ENCODE measurements around the gene UNC93B1.

The UNC93B1 gene

DNA sequence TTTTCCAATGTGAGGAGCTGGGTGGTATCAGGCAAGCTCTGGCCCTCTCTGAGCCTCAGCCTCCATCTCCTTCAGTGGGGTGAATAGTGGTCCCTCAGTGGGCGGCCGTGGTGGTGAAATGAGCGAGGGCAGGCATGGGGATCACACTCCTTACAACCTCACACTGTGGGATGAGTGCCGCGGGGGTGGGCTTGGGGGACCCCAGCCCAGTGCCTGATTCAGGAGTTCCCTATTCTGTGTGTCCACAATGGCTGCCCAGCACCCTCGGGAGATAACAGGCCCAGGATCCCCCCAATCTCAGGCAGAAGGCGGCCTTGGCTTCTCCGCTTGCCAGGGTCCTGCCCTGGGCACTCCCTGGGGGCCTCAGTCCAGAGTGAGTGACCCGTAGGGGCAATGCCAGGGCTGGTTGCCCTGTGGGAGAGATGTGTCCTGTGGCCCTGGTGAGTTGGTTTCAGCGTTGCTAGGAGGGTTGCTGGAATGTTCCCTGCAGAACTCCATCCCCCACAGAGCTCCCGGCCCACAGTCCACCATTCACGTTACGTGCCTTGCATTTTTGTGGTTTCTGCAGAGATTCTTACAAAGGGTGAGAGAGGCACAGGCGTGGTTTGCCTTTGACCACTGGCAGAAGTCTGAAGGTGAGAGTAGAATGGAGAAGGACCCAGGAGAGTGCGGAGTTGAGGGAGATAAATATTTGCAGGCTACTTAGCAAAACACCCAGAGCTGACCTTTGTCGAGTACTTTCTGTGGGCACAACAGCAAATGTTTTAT is 9.1 kb upstream of the UNC93B1 start:
- H3K36me3 ChIP-seq (ENCODE audit: insufficient read depth, low read length) = no peaks in the 10 kb centered on the region
- no peaks in the 10 kb centered on the region for H3K27me3 ChIP-seq (ENCODE audit: insufficient read depth, low read length)
- no peak overlapping the region for H2AFZ ChIP-seq (ENCODE audit: low read depth, low read length)
- peaks cover 73% of the 10 kb centered on the region for H3K4me1 ChIP-seq (ENCODE audit: insufficient read depth, low read length)
- H3K4me3 ChIP-seq (ENCODE audit: low read length) = no peak overlapping the region
- no peaks in the 10 kb centered on the region for H3K9me3 ChIP-seq (ENCODE audit: low read length)

DNA sequence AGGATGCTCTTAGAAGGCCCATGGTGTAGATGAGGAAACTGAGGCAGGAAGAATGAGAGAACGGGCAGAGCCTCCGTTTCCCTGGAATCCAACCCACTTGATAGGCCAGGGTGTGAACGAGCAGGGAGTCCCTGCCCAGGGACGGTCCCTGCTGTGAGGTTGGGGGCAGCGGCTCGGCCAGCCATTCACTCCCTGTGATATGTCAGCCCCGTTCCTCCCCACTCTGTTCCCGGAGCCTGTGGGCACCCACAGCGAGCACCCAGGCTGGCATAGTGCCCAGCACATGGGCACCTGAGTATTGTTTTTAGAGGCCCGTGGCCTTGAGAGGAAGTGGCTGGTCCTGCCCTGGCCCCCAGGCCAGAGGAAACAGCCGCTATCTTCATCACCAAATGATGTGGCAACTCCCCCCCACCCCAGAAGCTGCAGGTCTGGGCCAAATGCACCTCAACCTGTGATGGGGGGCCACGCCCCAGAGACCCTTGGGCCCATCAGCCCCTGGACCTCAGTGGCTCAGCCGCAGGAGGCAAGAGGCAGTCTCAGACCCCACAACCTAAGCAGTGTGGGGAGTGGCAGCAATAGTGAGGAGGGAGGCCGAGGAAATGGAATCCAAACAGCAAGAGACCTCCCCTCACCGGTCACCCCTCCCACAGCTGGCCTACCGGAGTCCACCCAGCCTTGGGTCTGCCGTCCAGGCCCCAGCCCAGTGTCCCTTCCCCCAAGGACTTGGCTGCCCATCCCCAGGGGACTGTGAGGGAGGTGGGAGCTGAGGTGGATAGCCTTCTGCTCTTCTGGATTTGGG is 8.3 kb upstream of the UNC93B1 start:
- H3K4me1 ChIP-seq (ENCODE audit: insufficient read depth, low read length) = peaks cover 65% of the 10 kb centered on the region
- no peaks in the 10 kb centered on the region for H3K27me3 ChIP-seq (ENCODE audit: insufficient read depth, low read length)
- no peak overlapping the region for H3K4me3 ChIP-seq (ENCODE audit: low read length)
- H2AFZ ChIP-seq (ENCODE audit: low read depth, low read length) = no peak overlapping the region
- H3K36me3 ChIP-seq (ENCODE audit: insufficient read depth, low read length) = no peaks in the 10 kb centered on the region
- H3K9me3 ChIP-seq (ENCODE audit: low read length) = no peaks in the 10 kb centered on the region

DNA sequence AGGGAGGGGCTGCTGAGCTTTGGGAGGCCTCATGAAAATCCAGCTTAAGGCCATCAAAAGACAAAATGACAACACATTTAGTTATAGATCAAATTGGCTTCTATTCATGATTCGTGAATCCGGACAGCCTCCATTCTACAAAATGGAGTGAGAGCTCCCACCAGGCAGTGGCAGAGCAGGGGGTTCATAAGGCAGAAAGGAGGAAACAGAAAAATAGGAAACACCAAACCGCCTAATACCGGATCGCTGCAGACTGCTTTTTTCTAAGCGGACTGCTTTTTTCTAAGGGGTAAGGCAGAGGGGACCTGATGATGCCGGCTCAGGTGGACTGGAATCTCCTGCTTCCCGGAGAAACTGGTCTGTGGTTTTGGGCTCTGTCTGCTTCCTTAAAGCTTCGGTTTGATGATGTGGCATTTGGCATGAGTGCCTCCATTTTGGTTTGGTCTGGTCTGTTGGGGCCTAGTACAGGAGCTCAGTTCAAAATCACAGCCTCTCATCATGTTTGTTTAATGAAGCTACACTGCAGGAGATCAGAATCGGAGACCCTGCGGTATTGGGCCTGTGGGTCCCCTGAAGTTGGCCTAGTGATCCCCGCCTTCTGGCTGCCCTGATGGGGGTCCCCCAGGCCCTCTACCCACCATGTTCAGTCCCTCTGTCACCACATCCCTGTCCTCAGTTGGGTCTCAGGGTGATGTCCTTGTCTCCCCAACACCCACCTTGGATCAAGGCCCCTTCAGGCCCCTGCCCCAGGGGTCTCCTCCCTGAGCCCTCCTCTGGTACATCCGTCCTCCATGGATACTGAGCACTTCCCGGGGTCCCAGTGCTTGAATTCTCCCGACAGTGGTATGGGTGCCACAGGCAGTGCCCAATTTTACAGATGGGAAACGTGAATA is 7.4 kb upstream of the UNC93B1 start:
- Histone ChIP-seq H3K27me3 (ENCODE audit: insufficient read depth, low read length) (no peaks in the 10 kb centered on the region), H3K4me3 (ENCODE audit: low read length) (no peak overlapping the region), H3K4me1 (ENCODE audit: insufficient read depth, low read length) (peaks cover 58% of the 10 kb centered on the region)

DNA sequence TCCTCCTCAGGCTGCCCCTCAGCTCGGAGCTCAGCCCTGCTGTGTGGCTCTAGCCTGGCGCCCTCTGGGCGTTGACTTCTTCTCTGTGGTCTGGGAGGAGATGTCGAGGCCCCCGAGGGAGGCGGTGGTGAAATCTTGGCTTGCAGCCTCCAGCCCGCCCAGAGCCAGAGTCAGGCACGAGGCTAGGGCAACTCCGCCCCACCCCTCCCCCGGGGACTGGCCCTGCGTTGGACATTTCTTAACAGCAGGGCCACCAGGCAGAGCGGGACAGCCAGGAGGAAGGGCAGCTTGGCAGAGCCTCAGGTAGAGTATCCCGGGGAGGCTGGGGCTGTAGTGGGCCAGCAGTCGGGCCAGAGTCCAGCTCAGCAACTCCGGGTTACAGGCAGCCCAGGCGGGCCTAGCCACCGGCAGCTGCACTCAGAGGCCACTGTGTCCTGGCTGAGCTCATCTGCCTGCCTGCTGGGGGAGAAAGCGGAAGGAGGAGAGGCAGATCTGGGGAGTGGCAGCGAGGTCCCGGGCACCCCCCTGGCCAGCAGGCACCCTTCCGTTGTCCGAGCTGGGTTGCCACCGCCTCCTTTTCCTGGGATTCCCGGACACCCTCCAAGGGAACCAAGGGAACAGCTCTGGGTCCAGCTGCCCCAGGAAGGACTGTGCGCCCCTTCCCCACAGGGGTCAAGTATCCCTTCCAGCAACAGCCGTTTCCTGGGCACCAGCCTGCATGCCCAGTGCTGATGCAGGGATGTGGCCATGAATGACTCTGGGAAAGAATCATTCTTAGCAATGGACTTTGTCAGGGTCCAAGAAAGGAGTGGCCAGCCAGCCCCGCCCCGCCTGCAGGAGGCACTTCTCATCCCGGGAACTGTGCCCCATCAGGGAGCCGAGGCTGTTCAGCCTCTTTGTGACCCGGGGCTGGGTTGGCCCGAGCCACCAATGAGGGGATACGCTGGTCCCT is 6.5 kb upstream of the UNC93B1 start, which contains the start of gene ALDH3B1:
Gene ALDH3B1, plus strand, starts transcription at position 238 of the 952 bp plus-strand sequence. CDS start 4,971 bp downstream, outside the sequence.
- Histone ChIP-seq H3K9me3 (ENCODE audit: low read length) (no peaks in the 10 kb centered on the region), H2AFZ (ENCODE audit: low read depth, low read length) (peak within 1 kb of the TSS; percentile 59), H3K4me1 (ENCODE audit: insufficient read depth, low read length) (peaks cover 58% of the 10 kb centered on the region), H3K4me3 (ENCODE audit: low read length) (peak within 1 kb of the TSS; percentile 20), H3K36me3 (ENCODE audit: insufficient read depth, low read length) (no peaks in the 10 kb centered on the region), H3K27me3 (ENCODE audit: insufficient read depth, low read length) (no peaks in the 10 kb centered on the region)

More for the DNA sequence above, 7.4 kb upstream of the UNC93B1 start:
- H3K9me3 ChIP-seq (ENCODE audit: low read length) = no peaks in the 10 kb centered on the region
- H3K36me3 ChIP-seq (ENCODE audit: insufficient read depth, low read length) = no peaks in the 10 kb centered on the region
- H2AFZ ChIP-seq (ENCODE audit: low read depth, low read length) = peak overlapping the region; percentile 59

DNA sequence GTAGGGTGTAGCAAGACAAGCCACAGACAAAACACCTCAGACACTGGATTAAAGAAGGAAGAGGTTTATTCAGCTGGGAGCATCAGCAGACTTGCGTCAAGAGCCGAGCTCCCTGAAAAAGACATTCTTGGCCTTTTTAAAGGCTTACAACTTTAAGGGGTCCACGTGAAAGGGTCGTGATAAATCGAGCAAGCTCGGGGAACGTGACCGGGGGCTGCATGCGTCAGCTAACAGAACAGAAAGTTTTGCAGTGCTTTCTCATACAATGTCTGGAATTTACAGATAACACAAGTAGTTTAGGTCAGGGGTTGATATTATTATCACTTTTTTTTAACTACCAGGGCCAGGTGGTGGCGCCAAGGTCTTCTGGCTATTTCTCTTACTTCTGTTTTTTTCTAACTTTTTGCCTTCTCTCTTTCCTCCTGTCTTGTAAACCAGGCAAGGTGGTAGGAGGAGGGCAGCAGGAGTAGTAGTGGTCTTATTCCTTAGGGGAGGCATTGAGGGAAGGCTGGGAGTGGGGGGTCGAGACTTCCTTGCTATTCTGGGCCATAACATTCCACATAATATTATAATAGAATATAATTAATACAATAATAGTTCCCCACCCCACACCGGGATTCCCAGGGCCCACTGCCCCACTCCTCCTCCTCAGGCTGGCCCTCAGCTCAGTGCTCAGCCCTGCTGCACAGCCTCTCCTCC is 5.6 kb upstream of the UNC93B1 start:
- Histone ChIP-seq H3K36me3 (ENCODE audit: insufficient read depth, low read length) (no peaks in the 10 kb centered on the region), H3K27me3 (ENCODE audit: insufficient read depth, low read length) (no peaks in the 10 kb centered on the region), H3K4me1 (ENCODE audit: insufficient read depth, low read length) (peaks cover 52% of the 10 kb centered on the region), H3K9me3 (ENCODE audit: low read length) (no peaks in the 10 kb centered on the region), H2AFZ (ENCODE audit: low read depth, low read length) (no peak overlapping the region), H3K4me3 (ENCODE audit: low read length) (no peak overlapping the region)

- no peak overlapping the region for H2AFZ ChIP-seq (ENCODE audit: low read depth, low read length)
- no peaks in the 10 kb centered on the region for H3K9me3 ChIP-seq (ENCODE audit: low read length)
- no peaks in the 10 kb centered on the region for H3K27me3 ChIP-seq (ENCODE audit: insufficient read depth, low read length)
- H3K4me1 ChIP-seq (ENCODE audit: insufficient read depth, low read length) = peaks cover 43% of the 10 kb centered on the region
- H3K36me3 ChIP-seq (ENCODE audit: insufficient read depth, low read length) = no peaks in the 10 kb centered on the region
- no peak overlapping the region for H3K4me3 ChIP-seq (ENCODE audit: low read length)
These were observed 4.8 kb upstream of the UNC93B1 start for GRCh38 chr11:68008381-68009337.

- Histone ChIP-seq H3K4me3 (ENCODE audit: low read length) (no peak overlapping the region), H3K4me1 (ENCODE audit: insufficient read depth, low read length) (peaks cover 35% of the 10 kb centered on the region), H3K9me3 (ENCODE audit: low read length) (no peaks in the 10 kb centered on the region), H3K36me3 (ENCODE audit: insufficient read depth, low read length) (no peaks in the 10 kb centered on the region), H2AFZ (ENCODE audit: low read depth, low read length) (no peak overlapping the region), H3K27me3 (ENCODE audit: insufficient read depth, low read length) (no peaks in the 10 kb centered on the region)
These were observed 3.8 kb upstream of the UNC93B1 start for GRCh38 chr11:68007498-68008380.

- Histone ChIP-seq H3K4me3 (ENCODE audit: low read length) (no peak overlapping the region), H3K4me1 (ENCODE audit: insufficient read depth, low read length) (peaks cover 25% of the 10 kb centered on the region), H2AFZ (ENCODE audit: low read depth, low read length) (no peak overlapping the region), H3K9me3 (ENCODE audit: low read length) (no peaks in the 10 kb centered on the region), H3K36me3 (ENCODE audit: insufficient read depth, low read length) (no peaks in the 10 kb centered on the region), H3K27me3 (ENCODE audit: insufficient read depth, low read length) (no peaks in the 10 kb centered on the region)
These were observed 2.8 kb upstream of the UNC93B1 start for GRCh38 chr11:68006606-68007166.

GRCh38 chr11:68004551-68005335 is 846 bp upstream of the UNC93B1 start:
- no peaks in the 10 kb centered on the region for H3K9me3 ChIP-seq (ENCODE audit: low read length)
- H3K36me3 ChIP-seq (ENCODE audit: insufficient read depth, low read length) = no peaks in the 10 kb centered on the region
- H3K27me3 ChIP-seq (ENCODE audit: insufficient read depth, low read length) = no peaks in the 10 kb centered on the region
- H3K4me1 ChIP-seq (ENCODE audit: insufficient read depth, low read length) = peaks cover 8% of the 10 kb centered on the region
- H2AFZ ChIP-seq (ENCODE audit: low read depth, low read length) = no peak overlapping the region
- H3K4me3 ChIP-seq (ENCODE audit: low read length) = peak overlapping the region; percentile 21

Measured in neuron (in vitro differentiated cells).